ENCODE measurements around the gene LEAP2.
A peak's percentile ranks its signal among the peaks of the same experiment; 100 is the strongest.

DNA sequence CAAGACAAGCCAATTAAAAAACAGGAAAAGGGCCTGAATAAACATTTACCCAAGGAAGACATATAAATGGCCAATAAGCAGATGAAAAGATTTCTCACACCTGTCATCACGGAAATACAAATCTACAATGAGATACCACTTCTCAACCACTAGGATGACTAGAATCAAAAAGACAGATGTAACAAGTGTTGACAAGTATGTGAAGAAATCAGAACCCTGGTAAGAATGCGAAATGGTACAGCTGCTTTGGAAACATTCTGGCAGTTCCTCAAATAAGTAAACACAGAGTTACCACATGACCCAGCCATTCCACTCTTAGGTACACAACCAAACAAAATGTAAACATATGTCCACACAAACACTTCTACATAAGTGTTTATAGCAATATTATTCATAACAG is 32.5 kb downstream of the LEAP2 start:
- TF ChIP-seq, protein P1, sequence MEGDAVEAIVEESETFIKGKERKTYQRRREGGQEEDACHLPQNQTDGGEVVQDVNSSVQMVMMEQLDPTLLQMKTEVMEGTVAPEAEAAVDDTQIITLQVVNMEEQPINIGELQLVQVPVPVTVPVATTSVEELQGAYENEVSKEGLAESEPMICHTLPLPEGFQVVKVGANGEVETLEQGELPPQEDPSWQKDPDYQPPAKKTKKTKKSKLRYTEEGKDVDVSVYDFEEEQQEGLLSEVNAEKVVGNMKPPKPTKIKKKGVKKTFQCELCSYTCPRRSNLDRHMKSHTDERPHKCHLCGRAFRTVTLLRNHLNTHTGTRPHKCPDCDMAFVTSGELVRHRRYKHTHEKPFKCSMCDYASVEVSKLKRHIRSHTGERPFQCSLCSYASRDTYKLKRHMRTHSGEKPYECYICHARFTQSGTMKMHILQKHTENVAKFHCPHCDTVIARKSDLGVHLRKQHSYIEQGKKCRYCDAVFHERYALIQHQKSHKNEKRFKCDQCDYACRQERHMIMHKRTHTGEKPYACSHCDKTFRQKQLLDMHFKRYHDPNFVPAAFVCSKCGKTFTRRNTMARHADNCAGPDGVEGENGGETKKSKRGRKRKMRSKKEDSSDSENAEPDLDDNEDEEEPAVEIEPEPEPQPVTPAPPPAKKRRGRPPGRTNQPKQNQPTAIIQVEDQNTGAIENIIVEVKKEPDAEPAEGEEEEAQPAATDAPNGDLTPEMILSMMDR (conservative IDR thresholded peaks at IDR 0.05 in 1 of 2, IDR thresholded peaks at IDR 0.05 in 1 of 2; ENCODE audit: extremely low read depth in 1 of 2, insufficient read depth in 1 of 2, low read depth in 1 of 2, low read length in 2 of 2) = peak in 1 of 2 donors; percentile 35
- TF ChIP-seq EZH2 (IDR thresholded peaks at IDR 0.05; ENCODE audit: borderline replicate concordance, low read length) = no peak

Data from mammary epithelial cell (primary cell).